Type B pancreatic cell (in vitro differentiated cells): ENCODE results near the gene COL25A1. TPM values are rescaled to one million over a fixed set of nuclear protein-coding genes. Genes with fewer than 3 reads are reported as not detected.

Experiments
- DNase-seq: peaks from one replicate; pipeline ENCODE4 v3.0.0; 2021; ENCODE audit warnings: mixed read lengths; ENCODE audit not compliant: unreplicated experiment; ENCODE audit errors: extremely low spot score
- H3K27ac Mint-ChIP-seq: 2 replicates; pipeline ENCODE4 v1.8.0; 2021; ENCODE audit warnings: mild to moderate bottlenecking, mixed read lengths
- H3K27me3 Mint-ChIP-seq: 2 replicates; pipeline ENCODE4 v1.8.0; 2021; ENCODE audit warnings: mixed read lengths
- H3K36me3 Mint-ChIP-seq: 2 replicates; pipeline ENCODE4 v1.8.0; 2021; ENCODE audit warnings: mixed read lengths
- H3K4me1 Mint-ChIP-seq: one replicate; pipeline ENCODE4 v1.8.0; 2021; ENCODE audit warnings: mixed read lengths; ENCODE audit not compliant: unreplicated experiment
- H3K4me3 Mint-ChIP-seq: 2 replicates; pipeline ENCODE4 v1.8.0; 2021; ENCODE audit warnings: mild to moderate bottlenecking, mixed read lengths
- H3K9me3 Mint-ChIP-seq: 2 replicates; pipeline ENCODE4 v1.8.0; 2021; ENCODE audit warnings: mixed read lengths
- CTCF ChIP-seq: fragments of 200-600 bp; sonication (generic); conservative IDR thresholded peaks from 2 replicates; pipeline ENCODE4 v1.5.0; 2021; ENCODE audit warnings: antibody characterized with exemption, mild to moderate bottlenecking
- total RNA-seq: library from RNA; stranded (reverse); gene quantifications from 2 replicates; pipeline ENCODE4 v1.2.1, GENCODE V29; 2021; ENCODE audit warnings: low replicate concordance

COL25A1 gene
- total RNA-seq, 1 donor from 2014 or later: 9.2 TPM

- peaks cover 15% of the 10 kb centered on the region for H3K27me3 Mint-ChIP-seq
- H3K4me3 Mint-ChIP-seq: no peak overlapping the region
- no peak for DNase-seq
- H3K4me1 Mint-ChIP-seq: peaks cover 18% of the 10 kb centered on the region
- no peak overlapping the region for H3K27ac Mint-ChIP-seq
- H3K36me3 Mint-ChIP-seq: no peaks in the 10 kb centered on the region
- no peaks in the 10 kb centered on the region for H3K9me3 Mint-ChIP-seq
- TF ChIP-seq CTCF: no peak
These were observed 210.6 kb downstream of the COL25A1 start for GRCh38 chr4:109091727-109092409.

GRCh38 chr4:109083911-109084310 is 218.5 kb downstream of the COL25A1 start:
- Mint-ChIP-seq H3K9me3 (no peaks in the 10 kb centered on the region), H3K4me3 (no peak overlapping the region), H3K27ac (no peak overlapping the region), H3K27me3 (peaks cover 3% of the 10 kb centered on the region), H3K4me1 (peaks cover 11% of the 10 kb centered on the region), H3K36me3 (no peaks in the 10 kb centered on the region)
- no peak for TF ChIP-seq CTCF
- DNase-seq: no peak

- H3K27ac Mint-ChIP-seq: no peak overlapping the region
- no peak for DNase-seq
These were observed 222.7 kb downstream of the COL25A1 start for GRCh38 chr4:109079731-109080130.

GRCh38 chr4:109079201-109079600 is 223.3 kb downstream of the COL25A1 start:
- no peak overlapping the region for H3K27ac Mint-ChIP-seq
- DNase-seq: no peak
- TF ChIP-seq CTCF: no peak
- H3K36me3 Mint-ChIP-seq: no peaks in the 10 kb centered on the region
- peaks cover 24% of the 10 kb centered on the region for H3K4me1 Mint-ChIP-seq
- H3K27me3 Mint-ChIP-seq: peaks cover 3% of the 10 kb centered on the region
- H3K9me3 Mint-ChIP-seq: no peaks in the 10 kb centered on the region
- H3K4me3 Mint-ChIP-seq: no peak overlapping the region

More at GRCh38 chr4:109079731-109080130, 222.7 kb downstream of the COL25A1 start:
- TF ChIP-seq CTCF: peak; percentile 27
- Mint-ChIP-seq H3K4me3 (no peak overlapping the region), H3K36me3 (no peaks in the 10 kb centered on the region), H3K27me3 (peaks cover 3% of the 10 kb centered on the region), H3K4me1 (peaks cover 24% of the 10 kb centered on the region), H3K9me3 (no peaks in the 10 kb centered on the region)

GRCh38 chr4:109078724-109079123 is 223.7 kb downstream of the COL25A1 start:
- H3K9me3 Mint-ChIP-seq: no peaks in the 10 kb centered on the region
- H3K4me3 Mint-ChIP-seq: no peak overlapping the region
- no peak for DNase-seq
- TF ChIP-seq CTCF: no peak
- H3K27ac Mint-ChIP-seq: no peak overlapping the region
- H3K36me3 Mint-ChIP-seq: no peaks in the 10 kb centered on the region
- H3K27me3 Mint-ChIP-seq: peaks cover 3% of the 10 kb centered on the region
- peaks cover 24% of the 10 kb centered on the region for H3K4me1 Mint-ChIP-seq
